ENCODE data around the gene MED13.
"Not testable (repeated sequence)": the region's sequence is repeated elsewhere in the genome, so short reads cannot be mapped to it uniquely, and the experiment has no call there.

Gene MED13

GRCh38 chr17:61903251-61903650 is 161.8 kb downstream of the MED13 start:
- H3K27ac ChIP-seq (ENCODE audit: low read depth, low read length): no peak overlapping the region
- H2BK12ac ChIP-seq (ENCODE audit: low read length): no peak overlapping the region
- H3K4me1 ChIP-seq (ENCODE audit: control insufficient read depth in 1 of 2, insufficient read depth in 2 of 2, low read length in 2 of 2): no peaks in the 10 kb centered on the region
- H3K9ac ChIP-seq (ENCODE audit: low read length): no peak overlapping the region
- no peak overlapping the region for H2BK120ac ChIP-seq (ENCODE audit: insufficient read depth, low read length, poor library complexity)
- peaks cover 16 to 23% of the 10 kb centered on the region in 2 experiments for H3K36me3 ChIP-seq (ENCODE audit: control insufficient read depth in 1 of 2, insufficient read depth in 2 of 2, low read length in 2 of 2)
- no CpG with 5 or more reads among the region's 3 CpGs for WGBS (ENCODE audit: extremely low coverage, insufficient coverage, insufficient read length)
- no peak for DNase-seq
- no peak overlapping the region for H2AK5ac ChIP-seq (ENCODE audit: low read length)
- H2AFZ ChIP-seq (ENCODE audit: insufficient read depth, low read length, poor library complexity): no peak overlapping the region
- H3K4me2 ChIP-seq (ENCODE audit: low read length): no peak overlapping the region
- no peaks in the 10 kb centered on the region for H3K27me3 ChIP-seq (ENCODE audit: insufficient read depth, low read length)
- H3K23ac ChIP-seq (ENCODE audit: low read length): no peak overlapping the region
- no peaks in the 10 kb centered on the region for H3K9me3 ChIP-seq (ENCODE audit: insufficient read depth, low read depth, low read length)
- H3K18ac ChIP-seq (ENCODE audit: low read length): no peak overlapping the region
- H4K8ac ChIP-seq (ENCODE audit: low read depth, low read length): no peak overlapping the region
- no peak overlapping the region for H3K4me3 ChIP-seq (ENCODE audit: low read depth, low read length)
- no peak overlapping the region for H3K14ac ChIP-seq (ENCODE audit: low read length)
- H4K12ac ChIP-seq (ENCODE audit: low read depth, low read length): no peak overlapping the region
- no peaks in the 10 kb centered on the region for H3K79me2 ChIP-seq (ENCODE audit: control insufficient read depth, insufficient read depth, low read length, poor library complexity)
- no peak overlapping the region for H2BK5ac ChIP-seq (ENCODE audit: low read depth, low read length, poor library complexity)
- no peaks in the 10 kb centered on the region for H3K79me1 ChIP-seq (ENCODE audit: low read length)
- no peak overlapping the region for H3K4ac ChIP-seq (ENCODE audit: low read depth, low read length)
- no peak overlapping the region for H4K91ac ChIP-seq (ENCODE audit: low read depth, low read length)

- no peak overlapping the region for H3K4me2 ChIP-seq (ENCODE audit: low read length)
- peaks cover 9 to 19% of the 10 kb centered on the region in 2 experiments for H3K36me3 ChIP-seq (ENCODE audit: control insufficient read depth in 1 of 2, insufficient read depth in 2 of 2, low read length in 2 of 2)
- H3K9me3 ChIP-seq (ENCODE audit: insufficient read depth, low read depth, low read length): no peaks in the 10 kb centered on the region
- H3K23ac ChIP-seq (ENCODE audit: low read length): no peak overlapping the region
- H2BK120ac ChIP-seq (ENCODE audit: insufficient read depth, low read length, poor library complexity): no peak overlapping the region
- H2BK5ac ChIP-seq (ENCODE audit: low read depth, low read length, poor library complexity): no peak overlapping the region
- no peak for DNase-seq
- H3K9ac ChIP-seq (ENCODE audit: low read length): no peak overlapping the region
- no peak overlapping the region for H4K12ac ChIP-seq (ENCODE audit: low read depth, low read length)
- H3K27me3 ChIP-seq (ENCODE audit: insufficient read depth, low read length): no peaks in the 10 kb centered on the region
- H3K4me3 ChIP-seq (ENCODE audit: low read depth, low read length): no peak overlapping the region
- H3K4ac ChIP-seq (ENCODE audit: low read depth, low read length): no peak overlapping the region
- no peaks in the 10 kb centered on the region for H3K79me2 ChIP-seq (ENCODE audit: control insufficient read depth, insufficient read depth, low read length, poor library complexity)
- no peak overlapping the region for H2BK12ac ChIP-seq (ENCODE audit: low read length)
- no peak overlapping the region for H3K14ac ChIP-seq (ENCODE audit: low read length)
- no peak overlapping the region for H4K91ac ChIP-seq (ENCODE audit: low read depth, low read length)
- H2AK5ac ChIP-seq (ENCODE audit: low read length): no peak overlapping the region
- whole genome bisulfite sequencing (ENCODE audit: extremely low coverage, insufficient coverage, insufficient read length): 100% methylated on average over 1 of the region's 2 CpGs
- H3K27ac ChIP-seq (ENCODE audit: low read depth, low read length): no peak overlapping the region
- H3K18ac ChIP-seq (ENCODE audit: low read length): no peak overlapping the region
- H3K4me1 ChIP-seq (ENCODE audit: control insufficient read depth in 1 of 2, insufficient read depth in 2 of 2, low read length in 2 of 2): no peaks in the 10 kb centered on the region
- H3K79me1 ChIP-seq (ENCODE audit: low read length): no peaks in the 10 kb centered on the region
- H4K8ac ChIP-seq (ENCODE audit: low read depth, low read length): no peak overlapping the region
- H2AFZ ChIP-seq (ENCODE audit: insufficient read depth, low read length, poor library complexity): no peak overlapping the region
Measured at GRCh38 chr17:61897548-61898180, 167.4 kb downstream of the MED13 start.

GRCh38 chr17:61895391-61895790 is 169.7 kb downstream of the MED13 start:
- Histone ChIP-seq H3K23ac (ENCODE audit: low read length) (no peak overlapping the region), H3K4me1 (ENCODE audit: control insufficient read depth in 1 of 2, insufficient read depth in 2 of 2, low read length in 2 of 2) (no peaks in the 10 kb centered on the region), H3K27me3 (ENCODE audit: insufficient read depth, low read length) (no peaks in the 10 kb centered on the region), H3K4ac (ENCODE audit: low read depth, low read length) (no peak overlapping the region), H3K18ac (ENCODE audit: low read length) (no peak overlapping the region), H3K9ac (ENCODE audit: low read length) (no peak overlapping the region), H3K36me3 (ENCODE audit: control insufficient read depth in 1 of 2, insufficient read depth in 2 of 2, low read length in 2 of 2) (peaks cover 7 to 14% of the 10 kb centered on the region in 2 experiments), H2BK5ac (ENCODE audit: low read depth, low read length, poor library complexity) (no peak overlapping the region), H4K8ac (ENCODE audit: low read depth, low read length) (no peak overlapping the region), H2BK120ac (ENCODE audit: insufficient read depth, low read length, poor library complexity) (no peak overlapping the region), H2AFZ (ENCODE audit: insufficient read depth, low read length, poor library complexity) (no peak overlapping the region), H3K79me1 (ENCODE audit: low read length) (no peaks in the 10 kb centered on the region), H3K27ac (ENCODE audit: low read depth, low read length) (no peak overlapping the region), H3K79me2 (ENCODE audit: control insufficient read depth, insufficient read depth, low read length, poor library complexity) (no peaks in the 10 kb centered on the region), H4K91ac (ENCODE audit: low read depth, low read length) (no peak overlapping the region), H3K9me3 (ENCODE audit: insufficient read depth, low read depth, low read length) (no peaks in the 10 kb centered on the region), H3K14ac (ENCODE audit: low read length) (no peak overlapping the region), H2AK5ac (ENCODE audit: low read length) (no peak overlapping the region), H3K4me3 (ENCODE audit: low read depth, low read length) (no peak overlapping the region), H2BK12ac (ENCODE audit: low read length) (no peak overlapping the region), H3K4me2 (ENCODE audit: low read length) (no peak overlapping the region), H4K12ac (ENCODE audit: low read depth, low read length) (no peak overlapping the region)
- DNase-seq: no peak
- WGBS (ENCODE audit: extremely low coverage, insufficient coverage, insufficient read length): no CpG with 5 or more reads among the region's 2 CpGs

DNA sequence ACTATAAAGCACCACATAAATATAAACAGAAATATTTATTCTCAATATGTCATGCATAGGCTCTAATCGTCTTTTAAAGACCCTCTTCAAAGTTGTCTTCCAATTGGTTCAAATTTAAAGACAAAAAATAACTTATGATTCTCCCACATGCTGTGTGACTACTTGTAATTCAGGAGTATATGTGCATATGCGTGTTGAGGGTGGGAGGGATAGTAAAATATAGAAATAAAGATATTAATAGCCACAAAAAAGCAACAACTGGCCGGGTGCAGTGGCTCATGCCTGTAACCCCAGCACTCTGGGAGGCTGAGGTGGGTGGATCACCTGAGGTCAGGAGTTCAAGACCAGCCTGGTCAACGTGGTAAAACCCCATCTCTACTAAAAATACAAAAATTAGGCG is 170.8 kb downstream of the MED13 start:
- not testable (repeated sequence) for H2AK5ac ChIP-seq (ENCODE audit: low read length); H4K91ac ChIP-seq (ENCODE audit: low read depth, low read length); H2AFZ ChIP-seq (ENCODE audit: insufficient read depth, low read length, poor library complexity); H3K4ac ChIP-seq (ENCODE audit: low read depth, low read length); H3K9me3 ChIP-seq (ENCODE audit: insufficient read depth, low read depth, low read length); H3K79me2 ChIP-seq (ENCODE audit: control insufficient read depth, insufficient read depth, low read length, poor library complexity); H2BK120ac ChIP-seq (ENCODE audit: insufficient read depth, low read length, poor library complexity); H2BK5ac ChIP-seq (ENCODE audit: low read depth, low read length, poor library complexity); H3K14ac ChIP-seq (ENCODE audit: low read length); DNase-seq; H3K27me3 ChIP-seq (ENCODE audit: insufficient read depth, low read length); H4K8ac ChIP-seq (ENCODE audit: low read depth, low read length); H4K12ac ChIP-seq (ENCODE audit: low read depth, low read length); H3K18ac ChIP-seq (ENCODE audit: low read length); H3K4me2 ChIP-seq (ENCODE audit: low read length); H3K23ac ChIP-seq (ENCODE audit: low read length); H3K27ac ChIP-seq (ENCODE audit: low read depth, low read length); H3K4me3 ChIP-seq (ENCODE audit: low read depth, low read length); H3K79me1 ChIP-seq (ENCODE audit: low read length); H3K4me1 ChIP-seq (ENCODE audit: control insufficient read depth in 1 of 2, insufficient read depth in 2 of 2, low read length in 2 of 2); H2BK12ac ChIP-seq (ENCODE audit: low read length); H3K9ac ChIP-seq (ENCODE audit: low read length)
- no CpG with 5 or more reads among the region's 5 CpGs for WGBS (ENCODE audit: extremely low coverage, insufficient coverage, insufficient read length)
- H3K36me3 ChIP-seq (ENCODE audit: control insufficient read depth in 1 of 2, insufficient read depth in 2 of 2, low read length in 2 of 2): peaks cover 5 to 14% of the 10 kb centered on the region in 2 experiments
